ENCODE results near the gene TLN1. TPM values are rescaled to one million over a fixed set of nuclear protein-coding genes. Genes with fewer than 3 reads are reported as not detected.
A peak's percentile ranks its signal among the peaks of the same experiment; 100 is the strongest.

The TLN1 gene
- total and polyA plus RNA-seq, 10 of the 15 experiments (the other 5 are each of a cell fraction or from before 2014, with no cell fraction given), result 11.6 to 305 (median 71.9) TPM

DNA sequence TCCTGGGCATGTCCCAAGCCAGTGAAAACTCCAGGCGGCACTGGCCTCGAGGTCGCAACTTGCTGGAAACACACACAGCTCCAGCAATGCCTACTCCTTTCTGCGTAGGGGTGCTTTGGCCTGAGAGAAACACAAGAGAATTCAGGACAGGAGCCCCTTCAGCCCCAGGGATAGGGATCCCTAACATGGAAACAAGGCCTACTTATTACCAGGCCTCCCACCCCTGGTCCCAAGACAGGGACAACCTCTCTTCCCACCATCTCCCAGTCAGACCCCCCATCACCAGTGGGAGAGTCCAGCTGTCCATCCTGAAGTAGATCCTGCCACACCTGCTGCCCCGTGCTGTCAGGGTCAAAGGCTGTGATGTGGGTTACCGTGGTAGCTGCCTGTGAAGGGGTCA is 8.2 kb upstream of the TLN1 start:
- ChIA-PET SMC1A (ENCODE audit: uncharacterized antibody, unreplicated experiment) (interaction anchor here (1.7 kb wide), 1 partner anchor 79 kb away, joined by 3 read pairs; no protein-coding TSS in a partner anchor), POLR2A (interaction anchor here (1.1 to 2.3 kb wide), 3 partner anchors 8 to 13 kb away, joined by 3 to 8 read pairs (median 4); partner anchors contain the start of genes CREB3 and TLN1), CTCF (no interaction called here), RAD21 (ENCODE audit: unreplicated experiment) (no interaction called here)
- no peak overlapping the region for H3K4me2 ChIP-seq (ENCODE audit: control insufficient read depth, insufficient read depth)
- no peak overlapping the region for H3K4me3 ChIP-seq
- H3K36me3 ChIP-seq (ENCODE audit: control insufficient read depth in 2 of 2, insufficient read depth in 2 of 2, low read length in 1 of 2), result peaks cover 36 to 55% of the 10 kb centered on the region in 2 experiments
- peaks cover 6% of the 10 kb centered on the region for H3K79me2 ChIP-seq (ENCODE audit: control insufficient read depth, insufficient read depth, low read length)
- DNase-seq (ENCODE audit: low read depth, low spot score) (no peak), FAIRE-seq (no peak), ATAC-seq (no peak)
- no peaks in the 10 kb centered on the region for H4K20me1 ChIP-seq (ENCODE audit: control insufficient read depth, insufficient read depth)
- BruUV-seq (replicated peaks), result no TSS peak
- 96% methylated on average over 6 of the region's 6 CpGs for WGBS (ENCODE audit: insufficient coverage, insufficient replicate concordance, low lambda C conversion rate, missing lambda C conversion rate)
- no peaks in the 10 kb centered on the region for H3K9me3 ChIP-seq (replicated peaks; ENCODE audit: control insufficient read depth, insufficient read depth, low read length)
- no peak overlapping the region for H3K27ac ChIP-seq (ENCODE audit: control insufficient read depth, insufficient read depth)
- in situ Hi-C loops (cut with MboI), result no loop called here
- H3K9ac ChIP-seq (ENCODE audit: control insufficient read depth, insufficient read depth, low read length), result no peak overlapping the region
- no peaks in the 10 kb centered on the region for H3K27me3 ChIP-seq (replicated peaks in 1 of 2; ENCODE audit: control insufficient read depth in 2 of 2, insufficient read depth in 2 of 2, low read length in 1 of 2)
- intact Hi-C loops (cut with micrococcal nuclease; ENCODE audit: unreplicated experiment), result no loop called here
- H2AFZ ChIP-seq (ENCODE audit: control insufficient read depth, low read depth, low read length), result no peak overlapping the region
- H3K4me1 ChIP-seq (ENCODE audit: control insufficient read depth, insufficient read depth, low read length), result no peaks in the 10 kb centered on the region; the same call in 1 of the 2 replicates
- TF ChIP-seq, protein P1, sequence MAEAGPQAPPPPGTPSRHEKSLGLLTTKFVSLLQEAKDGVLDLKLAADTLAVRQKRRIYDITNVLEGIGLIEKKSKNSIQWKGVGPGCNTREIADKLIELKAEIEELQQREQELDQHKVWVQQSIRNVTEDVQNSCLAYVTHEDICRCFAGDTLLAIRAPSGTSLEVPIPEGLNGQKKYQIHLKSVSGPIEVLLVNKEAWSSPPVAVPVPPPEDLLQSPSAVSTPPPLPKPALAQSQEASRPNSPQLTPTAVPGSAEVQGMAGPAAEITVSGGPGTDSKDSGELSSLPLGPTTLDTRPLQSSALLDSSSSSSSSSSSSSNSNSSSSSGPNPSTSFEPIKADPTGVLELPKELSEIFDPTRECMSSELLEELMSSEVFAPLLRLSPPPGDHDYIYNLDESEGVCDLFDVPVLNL (IDR thresholded peaks at IDR 0.05; ENCODE audit: low read depth, low read length), result no peak
- TF ChIP-seq TARDBP (IDR thresholded peaks at IDR 0.05; ENCODE audit: borderline replicate concordance), result no peak
- no peak for TF ChIP-seq CBX3 (IDR thresholded peaks at IDR 0.05; ENCODE audit: borderline replicate concordance, low read depth)
- no peak for TF ChIP-seq IRF4 (IDR thresholded peaks at IDR 0.05; ENCODE audit: low read depth, low read length)
- no peak for TF ChIP-seq NR2F1 (conservative IDR thresholded peaks at IDR 0.05)
- TF ChIP-seq POLR2A (IDR thresholded peaks at IDR 0.05; ENCODE audit: low read depth, low read length), result peak; percentile 30; the same call in 1 of the 2 replicates

DNA sequence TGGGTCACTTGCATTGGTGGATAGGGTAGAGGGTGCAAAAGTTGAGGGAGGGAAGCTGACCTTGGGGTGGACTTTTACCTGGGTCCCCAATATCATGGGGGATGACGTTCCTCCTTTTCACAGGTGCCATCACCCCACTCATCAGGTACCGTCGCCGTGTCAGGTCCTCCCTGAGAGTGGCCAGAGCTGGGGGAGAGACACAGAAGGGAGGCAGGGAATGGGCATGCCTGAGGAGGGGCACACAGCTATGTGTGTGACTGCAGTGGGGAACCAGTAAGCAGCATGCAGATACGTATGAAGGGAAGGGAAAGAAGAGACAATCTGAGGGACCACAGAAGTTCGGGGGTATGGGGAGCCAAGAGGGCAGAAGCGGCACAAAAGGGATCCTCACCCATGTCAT is 6.9 kb upstream of the TLN1 start:
- intact Hi-C loops (cut with micrococcal nuclease; ENCODE audit: unreplicated experiment) (loop anchor here (5.0 to 10.0 kb wide), 2 partner anchors 143 to 624 kb away; partner anchors contain the start of gene ATOSB), in situ Hi-C loops (cut with MboI) (loop anchor here (10.0 kb wide), 1 partner anchor 634 kb away; the partner anchor contains the start of gene STOML2)
- CTCF ChIA-PET, result interaction anchor here (1.1 to 2.7 kb wide), 4 partner anchors 8 to 52 kb away, joined by 4 to 16 read pairs (median 10); no protein-coding TSS in a partner anchor
- Histone ChIP-seq H2AFZ (ENCODE audit: control insufficient read depth, low read depth, low read length) (no peak overlapping the region), H3K79me2 (ENCODE audit: control insufficient read depth, insufficient read depth, low read length) (peaks cover 1% of the 10 kb centered on the region; the same call in 1 of the 2 replicates), H3K9me3 (replicated peaks; ENCODE audit: control insufficient read depth, insufficient read depth, low read length) (no peaks in the 10 kb centered on the region), H3K36me3 (ENCODE audit: control insufficient read depth in 2 of 2, insufficient read depth in 2 of 2, low read length in 1 of 2) (peaks cover 33 to 47% of the 10 kb centered on the region in 2 experiments), H3K4me3 (no peak overlapping the region), H4K20me1 (ENCODE audit: control insufficient read depth, insufficient read depth) (no peaks in the 10 kb centered on the region), H3K4me2 (ENCODE audit: control insufficient read depth, insufficient read depth) (no peak overlapping the region), H3K27me3 (replicated peaks in 1 of 2; ENCODE audit: control insufficient read depth in 2 of 2, insufficient read depth in 2 of 2, low read length in 1 of 2) (no peaks in the 10 kb centered on the region), H3K9ac (ENCODE audit: control insufficient read depth, insufficient read depth, low read length) (no peak overlapping the region), H3K4me1 (ENCODE audit: control insufficient read depth, insufficient read depth, low read length) (no peaks in the 10 kb centered on the region), H3K27ac (ENCODE audit: control insufficient read depth, insufficient read depth) (no peak overlapping the region)
- 94% methylated on average over 7 of the region's 7 CpGs for WGBS (ENCODE audit: insufficient coverage, insufficient replicate concordance, low lambda C conversion rate, missing lambda C conversion rate)
- BruUV-seq (replicated peaks), result no TSS peak
- FAIRE-seq (no peak), DNase-seq (ENCODE audit: low read depth, low spot score) (no peak), ATAC-seq (no peak)
- SMC1A ChIA-PET (ENCODE audit: uncharacterized antibody, unreplicated experiment), result interaction anchor here (0.9 to 2.8 kb wide), 2 partner anchors 11 to 18 kb away, joined by 3 to 7 read pairs; no protein-coding TSS in a partner anchor
- POLR2A ChIA-PET, result interaction anchor here (1.1 to 1.2 kb wide), 2 partner anchors 10 to 80 kb away, joined by 3 to 5 read pairs; partner anchors contain the start of genes GBA2 and RGP1
- RAD21 ChIA-PET (ENCODE audit: unreplicated experiment), result no interaction called here
- TF ChIP-seq, protein P2, sequence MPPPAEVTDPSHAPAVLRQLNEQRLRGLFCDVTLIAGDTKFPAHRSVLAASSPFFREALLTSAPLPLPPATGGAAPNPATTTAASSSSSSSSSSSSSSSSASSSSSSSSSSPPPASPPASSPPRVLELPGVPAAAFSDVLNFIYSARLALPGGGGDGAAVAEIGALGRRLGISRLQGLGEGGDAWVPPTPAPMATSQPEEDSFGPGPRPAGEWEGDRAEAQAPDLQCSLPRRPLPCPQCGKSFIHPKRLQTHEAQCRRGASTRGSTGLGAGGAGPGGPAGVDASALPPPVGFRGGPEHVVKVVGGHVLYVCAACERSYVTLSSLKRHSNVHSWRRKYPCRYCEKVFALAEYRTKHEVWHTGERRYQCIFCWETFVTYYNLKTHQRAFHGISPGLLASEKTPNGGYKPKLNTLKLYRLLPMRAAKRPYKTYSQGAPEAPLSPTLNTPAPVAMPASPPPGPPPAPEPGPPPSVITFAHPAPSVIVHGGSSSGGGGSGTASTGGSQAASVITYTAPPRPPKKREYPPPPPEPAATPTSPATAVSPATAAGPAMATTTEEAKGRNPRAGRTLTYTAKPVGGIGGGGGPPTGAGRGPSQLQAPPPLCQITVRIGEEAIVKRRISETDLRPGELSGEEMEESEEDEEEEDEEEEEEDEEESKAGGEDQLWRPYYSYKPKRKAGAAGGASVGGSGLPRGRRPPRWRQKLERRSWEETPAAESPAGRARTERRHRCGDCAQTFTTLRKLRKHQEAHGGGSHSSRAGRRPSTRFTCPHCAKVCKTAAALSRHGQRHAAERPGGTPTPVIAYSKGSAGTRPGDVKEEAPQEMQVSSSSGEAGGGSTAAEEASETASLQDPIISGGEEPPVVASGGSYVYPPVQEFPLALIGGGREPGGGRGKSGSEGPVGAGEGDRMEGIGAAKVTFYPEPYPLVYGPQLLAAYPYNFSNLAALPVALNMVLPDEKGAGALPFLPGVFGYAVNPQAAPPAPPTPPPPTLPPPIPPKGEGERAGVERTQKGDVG (CRISPR knock-in tag; IDR thresholded peaks at IDR 0.05), result no peak
- no peak for TF ChIP-seq MEF2A (IDR thresholded peaks at IDR 0.05; ENCODE audit: insufficient read depth, low read depth, low read length)
- TF ChIP-seq, protein P3, sequence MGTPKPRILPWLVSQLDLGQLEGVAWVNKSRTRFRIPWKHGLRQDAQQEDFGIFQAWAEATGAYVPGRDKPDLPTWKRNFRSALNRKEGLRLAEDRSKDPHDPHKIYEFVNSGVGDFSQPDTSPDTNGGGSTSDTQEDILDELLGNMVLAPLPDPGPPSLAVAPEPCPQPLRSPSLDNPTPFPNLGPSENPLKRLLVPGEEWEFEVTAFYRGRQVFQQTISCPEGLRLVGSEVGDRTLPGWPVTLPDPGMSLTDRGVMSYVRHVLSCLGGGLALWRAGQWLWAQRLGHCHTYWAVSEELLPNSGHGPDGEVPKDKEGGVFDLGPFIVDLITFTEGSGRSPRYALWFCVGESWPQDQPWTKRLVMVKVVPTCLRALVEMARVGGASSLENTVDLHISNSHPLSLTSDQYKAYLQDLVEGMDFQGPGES (IDR thresholded peaks at IDR 0.05), result no peak
